Endodermal cell (in vitro differentiated cells): ENCODE data around the gene STAP1. TPM values are rescaled to one million over a fixed set of nuclear protein-coding genes. Genes with fewer than 3 reads are reported as not detected.
A peak's percentile ranks its signal among the peaks of the same experiment; 100 is the strongest.
"Not testable (repeated sequence)": the region's sequence is repeated elsewhere in the genome, so short reads cannot be mapped to it uniquely, and the experiment has no call there.

Source experiments
- DNase-seq: peaks from one replicate; pipeline ENCODE4 v3.0.0-alpha.2; 2017
- H3K27ac ChIP-seq: 2 replicates; pipeline ENCODE4 v1.5.1; 2013; ENCODE audit warnings: mild to moderate bottlenecking, low read depth, low read length, moderate library complexity
- H3K27me3 ChIP-seq: 2 replicates; pipeline ENCODE4 v1.6.1; 2013; ENCODE audit warnings: mild to moderate bottlenecking, low read length, moderate library complexity; ENCODE audit not compliant: insufficient read depth, control insufficient read depth, poor library complexity, severe bottlenecking
- H3K36me3 ChIP-seq: 2 replicates; pipeline ENCODE4 v1.7.0; 2013; ENCODE audit warnings: mild to moderate bottlenecking, low read length, moderate library complexity; ENCODE audit not compliant: control insufficient read depth, insufficient read depth
- H3K4me1 ChIP-seq: one replicate; pipeline ENCODE4 v1.7.0; 2013; ENCODE audit warnings: low read length; ENCODE audit not compliant: control insufficient read depth, insufficient read depth
- H3K4me3 ChIP-seq: 2 replicates; pipeline ENCODE4 v1.5.1; 2013; ENCODE audit warnings: mild to moderate bottlenecking, low read length, moderate library complexity
- H3K9ac ChIP-seq: 2 replicates; pipeline ENCODE4 v1.6.1; 2013; ENCODE audit warnings: mild to moderate bottlenecking, low read length, moderate library complexity; ENCODE audit not compliant: poor library complexity, severe bottlenecking; ENCODE audit errors: extremely low read depth
- H3K9me3 ChIP-seq: 2 replicates; pipeline ENCODE4 v1.6.1; 2013; ENCODE audit warnings: mild to moderate bottlenecking, low read length, moderate library complexity; ENCODE audit not compliant: control insufficient read depth
- H3K27ac Mint-ChIP-seq: 2 replicates; pipeline ENCODE4 v1.8.0; 2020; ENCODE audit warnings: mixed read lengths
- H3K27me3 Mint-ChIP-seq: 2 replicates; pipeline ENCODE4 v1.8.0; 2021; ENCODE audit warnings: mild to moderate bottlenecking, mixed read lengths; ENCODE audit not compliant: insufficient read depth
- H3K36me3 Mint-ChIP-seq: 2 replicates; pipeline ENCODE4 v1.8.0; 2020; ENCODE audit warnings: low read depth, mixed read lengths
- H3K4me1 Mint-ChIP-seq: 2 replicates; pipeline ENCODE4 v1.8.0; 2020; ENCODE audit warnings: mixed read lengths
- H3K4me3 Mint-ChIP-seq: 2 replicates; pipeline ENCODE4 v1.8.0; 2020; ENCODE audit warnings: mild to moderate bottlenecking, moderate library complexity, mixed read lengths
- H3K9me3 Mint-ChIP-seq: 2 replicates; pipeline ENCODE4 v1.8.0; 2020; ENCODE audit warnings: mild to moderate bottlenecking, mixed read lengths
- CTCF ChIP-seq: fragments of 200-600 bp; sonication (generic); conservative IDR thresholded peaks from 2 replicates; pipeline ENCODE4 v1.5.0; 2021; ENCODE audit warnings: antibody characterized with exemption, mild to moderate bottlenecking
- WGBS, 2 experiments: methylation state at CpG; one replicate each; pipeline versions ENCODE4 v1.1.5 to v1.1.7; 2013; ENCODE audit warnings: missing lambda C conversion rate in 2 of 2, mixed read lengths in 1 of 2; ENCODE audit not compliant: insufficient coverage in 1 of 2, insufficient read length in 1 of 2; 5-methylcytosine and 5-hydroxymethylcytosine counted together
- total RNA-seq, 2 donors: library from RNA; stranded (reverse); fragmentation: NEBNext Ultra II Directional in 1 of 2; extraction: Animal tissue kit (Norgen Biotek cat#: 25700) in 1 of 2; gene quantifications; 2 replicates in 1 of 2; 3 replicates in 1 of 2; pipeline ENCODE4 v1.2.1, GENCODE V29; 2021

The STAP1 gene
- total RNA-seq, 2 donors from 2014 or later = not detected

- no peak overlapping the region for H3K9ac ChIP-seq
- H3K27me3 ChIP-seq = no peaks in the 10 kb centered on the region
- H3K36me3 ChIP-seq = peaks cover 30% of the 10 kb centered on the region
- peaks cover 4% of the 10 kb centered on the region for H3K4me1 Mint-ChIP-seq
- H3K27ac Mint-ChIP-seq = no peak overlapping the region
- no peak overlapping the region for H3K27ac ChIP-seq
- no peak overlapping the region for H3K4me3 Mint-ChIP-seq
- H3K9me3 ChIP-seq = no peaks in the 10 kb centered on the region
- H3K36me3 Mint-ChIP-seq = peaks cover 34% of the 10 kb centered on the region
- TF ChIP-seq CTCF = no peak
- H3K27me3 Mint-ChIP-seq = no peaks in the 10 kb centered on the region
- 100% methylated on average over 1 of the region's 1 CpG; no CpG with 5 or more reads in 1 of the 2 experiments for WGBS, 2 experiments
- H3K4me3 ChIP-seq = no peak overlapping the region
- H3K9me3 Mint-ChIP-seq = no peaks in the 10 kb centered on the region
- no peaks in the 10 kb centered on the region for H3K4me1 ChIP-seq
- DNase-seq = no peak
These were observed 37.0 kb upstream of the STAP1 start for GRCh38 chr4:67521506-67521905.

GRCh38 chr4:67522230-67522629 is 36.3 kb upstream of the STAP1 start:
- no peaks in the 10 kb centered on the region for H3K9me3 ChIP-seq
- 78 to 90% methylated on average over 1 to 2 of the region's 2 CpGs for WGBS, 2 experiments
- no peak overlapping the region for H3K27ac Mint-ChIP-seq
- DNase-seq = peak; percentile 57
- H3K4me1 Mint-ChIP-seq = peaks cover 4% of the 10 kb centered on the region
- H3K27me3 Mint-ChIP-seq = no peaks in the 10 kb centered on the region
- H3K9ac ChIP-seq = no peak overlapping the region
- peaks cover 34% of the 10 kb centered on the region for H3K36me3 Mint-ChIP-seq
- no peak for TF ChIP-seq CTCF
- no peak overlapping the region for H3K4me3 ChIP-seq
- H3K4me3 Mint-ChIP-seq = no peak overlapping the region
- no peaks in the 10 kb centered on the region for H3K27me3 ChIP-seq
- peaks cover 29% of the 10 kb centered on the region for H3K36me3 ChIP-seq
- no peak overlapping the region for H3K27ac ChIP-seq
- H3K4me1 ChIP-seq = no peaks in the 10 kb centered on the region
- H3K9me3 Mint-ChIP-seq = no peaks in the 10 kb centered on the region

GRCh38 chr4:67522851-67523671 is 35.5 kb upstream of the STAP1 start:
- Mint-ChIP-seq H3K27ac (no peak overlapping the region), H3K4me1 (peaks cover 4% of the 10 kb centered on the region), H3K9me3 (no peaks in the 10 kb centered on the region), H3K27me3 (no peaks in the 10 kb centered on the region), H3K4me3 (no peak overlapping the region), H3K36me3 (peaks cover 34% of the 10 kb centered on the region)
- H3K9ac ChIP-seq = no peak overlapping the region
- 93 to 94% methylated on average over 8 to 9 of the region's 10 CpGs for WGBS, 2 experiments
- no peak overlapping the region for H3K27ac ChIP-seq
- H3K36me3 ChIP-seq = peaks cover 28% of the 10 kb centered on the region
- H3K4me3 ChIP-seq = no peak overlapping the region
- no peaks in the 10 kb centered on the region for H3K4me1 ChIP-seq
- no peak for DNase-seq
- H3K27me3 ChIP-seq = no peaks in the 10 kb centered on the region
- TF ChIP-seq CTCF = no peak
- no peaks in the 10 kb centered on the region for H3K9me3 ChIP-seq

- not testable (repeated sequence) for H3K4me1 ChIP-seq, H3K27ac Mint-ChIP-seq, H3K4me3 ChIP-seq, H3K27me3 Mint-ChIP-seq, H3K9me3 Mint-ChIP-seq, H3K27ac ChIP-seq, DNase-seq, H3K4me1 Mint-ChIP-seq, H3K27me3 ChIP-seq, H3K9ac ChIP-seq, H3K9me3 ChIP-seq, H3K4me3 Mint-ChIP-seq
- H3K36me3 Mint-ChIP-seq = peaks cover 38% of the 10 kb centered on the region
- H3K36me3 ChIP-seq = peaks cover 26% of the 10 kb centered on the region
- WGBS, 2 experiments = 71 to 93% methylated on average over 1 to 3 of the region's 3 CpGs
These were observed 34.4 kb upstream of the STAP1 start for GRCh38 chr4:67524140-67524539.
